H1 (cell line): ENCODE data around the gene KCNC3. TPM values are rescaled to one million over a fixed set of nuclear protein-coding genes. Genes with fewer than 3 reads are reported as not detected.

ENCODE experiments used
- SIN3A ChIP-seq, 2 experiments: IDR thresholded peaks in 1 of 2; conservative IDR thresholded peaks in 1 of 2; 2 replicates each; pipeline ENCODE4 v1.6.1; 2011 to 2012; ENCODE audit warnings: low read length in 2 of 2, improper control_type of control experiment in 1 of 2, low read depth in 1 of 2, mild to moderate bottlenecking in 1 of 2
- SIX5 ChIP-seq: IDR thresholded peaks from 2 replicates; pipeline ENCODE4 v1.6.1; 2011; ENCODE audit warnings: mild to moderate bottlenecking, low read depth, low read length
- TAF1 ChIP-seq: IDR thresholded peaks from 2 replicates; pipeline ENCODE4 v1.6.1; 2011; ENCODE audit warnings: mild to moderate bottlenecking, low read depth, low read length
- polyA plus RNA-seq, 7 experiments: library from polyadenylated mRNA; depleted of rRNA in 3 of 7; stranded (reverse) in 5 of 7; unstranded in 2 of 7; fragments of >200 nt in 5 of 7; fragments of 200-250 nt in 2 of 7; gene quantifications; 1 replicate in 5 of 7; 2 replicates in 1 of 7; 4 replicates in 1 of 7; pipeline versions ENCODE4 v1.2.1 to v1.2.3, GENCODE V29; 2011 to 2013; ENCODE audit warnings: missing spikeins in 2 of 7, mixed read lengths in 2 of 7
- total RNA-seq: library from RNA; stranded (reverse); fragmentation: NEBNext Ultra II Directional; extraction: Animal tissue kit (Norgen Biotek cat#: 25700); gene quantifications from 2 replicates; pipeline ENCODE4 v1.2.1, GENCODE V29; 2021

KCNC3 gene
- total and polyA plus RNA-seq, 2 of the 8 experiments (the other 6 are each of a cell fraction or from before 2014, with no cell fraction given), result 3.9 to 7.2 TPM

DNA sequence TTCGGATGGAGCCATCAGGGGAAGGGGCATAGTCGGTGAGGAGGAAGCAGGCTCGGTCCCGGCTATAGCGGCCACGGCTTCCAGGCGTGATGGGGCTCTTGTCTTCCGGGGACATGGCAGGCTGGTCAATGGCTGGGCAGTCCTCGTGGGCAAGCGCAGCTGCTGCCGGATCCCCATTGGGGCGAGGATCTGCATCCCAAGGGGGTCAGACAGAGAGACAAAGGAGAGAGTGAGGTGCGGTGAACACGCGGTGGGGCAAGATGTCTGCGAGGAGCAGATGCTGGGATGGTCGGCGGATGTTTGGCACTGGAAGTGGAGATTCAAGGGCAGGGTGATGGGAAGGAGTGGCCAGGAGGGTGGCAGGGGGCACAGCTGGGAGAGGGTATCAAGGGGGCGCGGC lies 8.6 kb downstream of the KCNC3 start (continued):
- TF ChIP-seq SIX5 (no peak), TAF1 (no peak), SIN3A (conservative IDR thresholded peaks at IDR 0.05 in 1 of 2, IDR thresholded peaks at IDR 0.05 in 1 of 2; ENCODE audit: low read depth in 1 of 2, low read length in 2 of 2) (no peak)
